SK-N-SH treated with all-trans-retinoic acid at 6 μM for 48 hours (cell line): ENCODE results near the gene PTX3.

ENCODE experiments used
- ATAC-seq: fragments of 200-7000 bp; cut with Tn5 transposase; 3 replicates; pipeline ENCODE4 v1.9.1; 2020; ENCODE audit warnings: mild to moderate bottlenecking, moderate library complexity
- ARNTL ChIP-seq: fragments of 450-650 bp; formaldehyde crosslinking; IDR thresholded peaks from 2 replicates; pipeline ENCODE4 v1.5.0; 2020; ENCODE audit warnings: low read depth, mild to moderate bottlenecking, moderate library complexity, borderline replicate concordance
- BACH2 ChIP-seq: fragments of 250-450 bp; sonication (Bioruptor Pico); IDR thresholded peaks from 2 replicates; pipeline ENCODE4 v1.9.0; 2021; ENCODE audit warnings: mild to moderate bottlenecking, borderline replicate concordance
- CSDC2 ChIP-seq: fragments of 250-450 bp; sonication (Bioruptor Pico); IDR thresholded peaks from 2 replicates; pipeline ENCODE4 v1.5.0; 2020; ENCODE audit warnings: mild to moderate bottlenecking, moderate library complexity
- ESRRG ChIP-seq: fragments of 250-450 bp; sonication (Bioruptor Pico); IDR thresholded peaks from 2 replicates; pipeline ENCODE4 v1.6.1; 2021; ENCODE audit warnings: mild to moderate bottlenecking
- ISL1 ChIP-seq: fragments of 250-450 bp; sonication (Bioruptor Pico); IDR thresholded peaks from 2 replicates; pipeline ENCODE4 v2.1.2; 2022; ENCODE audit warnings: mild to moderate bottlenecking, moderate library complexity
- OSR1 ChIP-seq: fragments of 250-450 bp; sonication (Bioruptor Pico); IDR thresholded peaks from 2 replicates; pipeline ENCODE4 v1.8.0; 2022; ENCODE audit warnings: moderate library complexity, mild to moderate bottlenecking, inconsistent platforms
- PPARA ChIP-seq: fragments of 250-450 bp; sonication (Bioruptor Pico); IDR thresholded peaks from 2 replicates; pipeline ENCODE4 v1.5.0; 2020; ENCODE audit warnings: mild to moderate bottlenecking, borderline replicate concordance
- RARB ChIP-seq: fragments of 250-450 bp; sonication (Bioruptor Pico); IDR thresholded peaks from 2 replicates; pipeline ENCODE4 v1.8.0; 2021; ENCODE audit warnings: mild to moderate bottlenecking, moderate library complexity
- SNAI2 ChIP-seq: fragments of 250-450 bp; sonication (Bioruptor Pico); IDR thresholded peaks from 2 replicates; pipeline ENCODE4 v1.5.0; 2020; ENCODE audit warnings: mild to moderate bottlenecking, moderate library complexity
- TCF4 ChIP-seq: fragments of 250-450 bp; sonication (Bioruptor Pico); IDR thresholded peaks from 2 replicates; pipeline ENCODE4 v1.8.0; 2021; ENCODE audit warnings: mild to moderate bottlenecking, moderate library complexity, borderline replicate concordance
- TOX ChIP-seq: fragments of 250-450 bp; sonication (Bioruptor Pico); IDR thresholded peaks from 2 replicates; pipeline ENCODE4 v1.8.0; 2021; ENCODE audit warnings: mild to moderate bottlenecking, moderate library complexity, borderline replicate concordance
- ZC3H10 ChIP-seq: fragments of 250-450 bp; sonication (Bioruptor Pico); IDR thresholded peaks from 2 replicates; pipeline ENCODE4 v1.5.1; 2021; ENCODE audit warnings: mild to moderate bottlenecking, moderate library complexity
- ZFP3 ChIP-seq: fragments of 250-450 bp; sonication (Bioruptor Pico); IDR thresholded peaks from 2 replicates; pipeline ENCODE4 v1.5.0; 2020; ENCODE audit warnings: mild to moderate bottlenecking, moderate library complexity
- ZFP30 ChIP-seq: fragments of 450-650 bp; formaldehyde crosslinking; IDR thresholded peaks from 2 replicates; pipeline ENCODE4 v1.5.0; 2022; ENCODE audit warnings: mild to moderate bottlenecking, moderate library complexity
- ZNF565 ChIP-seq: fragments of 450-650 bp; formaldehyde crosslinking; conservative IDR thresholded peaks from 2 replicates; pipeline ENCODE4 v1.5.0; 2020; ENCODE audit warnings: low read depth, mild to moderate bottlenecking, moderate library complexity
- ZNF70 ChIP-seq: fragments of 450-650 bp; formaldehyde crosslinking; IDR thresholded peaks from 2 replicates; pipeline ENCODE4 v1.5.0; 2020; ENCODE audit warnings: mild to moderate bottlenecking, moderate library complexity
- ZNF8 ChIP-seq: fragments of 450-650 bp; formaldehyde crosslinking; IDR thresholded peaks from 2 replicates; pipeline ENCODE4 v1.5.0; 2020; ENCODE audit warnings: mild to moderate bottlenecking, moderate library complexity
- TF ChIP-seq, protein P1 (sequence below): fragments of 250-450 bp; sonication (Bioruptor Pico); IDR thresholded peaks from 2 replicates; pipeline ENCODE4 v1.5.1; 2021; ENCODE audit warnings: mild to moderate bottlenecking, moderate library complexity
- TF ChIP-seq, protein P2 (sequence below): fragments of 250-450 bp; sonication (Bioruptor Pico); IDR thresholded peaks from 2 replicates; pipeline ENCODE4 v1.8.0; 2020; ENCODE audit warnings: mild to moderate bottlenecking, moderate library complexity, borderline replicate concordance
- TF ChIP-seq, protein P3 (sequence below): fragments of 250-450 bp; sonication (Bioruptor Pico); IDR thresholded peaks from 2 replicates; pipeline ENCODE4 v1.5.0; 2020; ENCODE audit warnings: mild to moderate bottlenecking, moderate library complexity
- TF ChIP-seq, protein P4 (sequence below): fragments of 250-450 bp; sonication (Bioruptor Pico); IDR thresholded peaks from 2 replicates; pipeline ENCODE4 v1.5.1; 2020; ENCODE audit warnings: low read depth, mild to moderate bottlenecking, moderate library complexity

The PTX3 gene

DNA sequence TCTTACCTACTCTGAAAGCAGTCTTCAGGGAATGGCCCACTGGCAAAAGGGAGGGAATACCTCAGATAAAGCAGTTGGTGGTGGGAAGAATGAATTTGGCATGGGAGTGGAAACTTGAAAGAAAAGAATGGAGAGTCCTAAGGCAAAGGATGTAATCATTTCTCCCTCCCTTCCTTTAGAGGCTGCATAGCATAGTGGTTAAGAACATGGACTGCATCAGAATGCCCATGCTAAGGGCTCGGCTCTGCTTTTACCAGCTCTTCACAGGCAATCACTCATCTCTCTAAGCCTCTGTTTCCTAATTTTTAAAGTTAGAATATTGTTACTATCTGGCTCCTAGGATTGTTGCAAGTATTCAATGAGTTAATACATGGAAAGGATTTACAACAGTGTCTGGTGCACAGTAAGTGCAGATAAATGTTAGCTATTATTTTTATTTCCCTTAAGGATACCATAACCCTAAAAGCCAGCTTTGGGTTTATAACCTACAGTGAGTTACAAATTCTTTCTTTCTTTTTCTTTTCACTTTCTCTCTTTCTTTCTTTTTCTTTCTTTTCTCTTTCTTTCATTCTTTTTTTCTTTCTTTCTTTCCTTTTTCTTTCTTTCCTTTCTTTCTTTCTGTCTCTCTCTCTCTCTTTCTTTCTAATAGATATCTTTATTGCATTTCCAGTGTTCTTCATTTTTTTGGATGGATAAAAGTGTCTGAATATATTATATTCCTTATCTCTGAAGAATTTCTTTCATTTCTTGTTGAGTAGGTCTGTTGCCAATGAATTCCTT, 43.0 kb downstream of the PTX3 start:
- TF ChIP-seq, protein P1, sequence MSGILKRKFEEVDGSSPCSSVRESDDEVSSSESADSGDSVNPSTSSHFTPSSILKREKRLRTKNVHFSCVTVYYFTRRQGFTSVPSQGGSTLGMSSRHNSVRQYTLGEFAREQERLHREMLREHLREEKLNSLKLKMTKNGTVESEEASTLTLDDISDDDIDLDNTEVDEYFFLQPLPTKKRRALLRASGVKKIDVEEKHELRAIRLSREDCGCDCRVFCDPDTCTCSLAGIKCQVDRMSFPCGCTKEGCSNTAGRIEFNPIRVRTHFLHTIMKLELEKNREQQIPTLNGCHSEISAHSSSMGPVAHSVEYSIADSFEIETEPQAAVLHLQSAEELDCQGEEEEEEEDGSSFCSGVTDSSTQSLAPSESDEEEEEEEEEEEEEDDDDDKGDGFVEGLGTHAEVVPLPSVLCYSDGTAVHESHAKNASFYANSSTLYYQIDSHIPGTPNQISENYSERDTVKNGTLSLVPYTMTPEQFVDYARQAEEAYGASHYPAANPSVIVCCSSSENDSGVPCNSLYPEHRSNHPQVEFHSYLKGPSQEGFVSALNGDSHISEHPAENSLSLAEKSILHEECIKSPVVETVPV: no peak
- TF ChIP-seq ZFP30 (no peak), OSR1 (no peak), CSDC2 (CRISPR knock-in tag) (no peak), ESRRG (CRISPR knock-in tag) (no peak), ZFP3 (CRISPR knock-in tag) (no peak), ZNF565 (CRISPR knock-in tag) (no peak), ZNF70 (no peak), RARB (CRISPR knock-in tag) (no peak), BACH2 (no peak), TOX (CRISPR knock-in tag) (no peak), TCF4 (CRISPR knock-in tag) (no peak), ZC3H10 (CRISPR knock-in tag) (no peak), ARNTL (CRISPR knock-in tag) (no peak), ZNF8 (no peak), ISL1 (CRISPR knock-in tag) (no peak)
- TF ChIP-seq, protein P2, sequence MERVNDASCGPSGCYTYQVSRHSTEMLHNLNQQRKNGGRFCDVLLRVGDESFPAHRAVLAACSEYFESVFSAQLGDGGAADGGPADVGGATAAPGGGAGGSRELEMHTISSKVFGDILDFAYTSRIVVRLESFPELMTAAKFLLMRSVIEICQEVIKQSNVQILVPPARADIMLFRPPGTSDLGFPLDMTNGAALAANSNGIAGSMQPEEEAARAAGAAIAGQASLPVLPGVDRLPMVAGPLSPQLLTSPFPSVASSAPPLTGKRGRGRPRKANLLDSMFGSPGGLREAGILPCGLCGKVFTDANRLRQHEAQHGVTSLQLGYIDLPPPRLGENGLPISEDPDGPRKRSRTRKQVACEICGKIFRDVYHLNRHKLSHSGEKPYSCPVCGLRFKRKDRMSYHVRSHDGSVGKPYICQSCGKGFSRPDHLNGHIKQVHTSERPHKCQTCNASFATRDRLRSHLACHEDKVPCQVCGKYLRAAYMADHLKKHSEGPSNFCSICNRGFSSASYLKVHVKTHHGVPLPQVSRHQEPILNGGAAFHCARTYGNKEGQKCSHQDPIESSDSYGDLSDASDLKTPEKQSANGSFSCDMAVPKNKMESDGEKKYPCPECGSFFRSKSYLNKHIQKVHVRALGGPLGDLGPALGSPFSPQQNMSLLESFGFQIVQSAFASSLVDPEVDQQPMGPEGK (CRISPR knock-in tag): no peak
- TF ChIP-seq, protein P3, sequence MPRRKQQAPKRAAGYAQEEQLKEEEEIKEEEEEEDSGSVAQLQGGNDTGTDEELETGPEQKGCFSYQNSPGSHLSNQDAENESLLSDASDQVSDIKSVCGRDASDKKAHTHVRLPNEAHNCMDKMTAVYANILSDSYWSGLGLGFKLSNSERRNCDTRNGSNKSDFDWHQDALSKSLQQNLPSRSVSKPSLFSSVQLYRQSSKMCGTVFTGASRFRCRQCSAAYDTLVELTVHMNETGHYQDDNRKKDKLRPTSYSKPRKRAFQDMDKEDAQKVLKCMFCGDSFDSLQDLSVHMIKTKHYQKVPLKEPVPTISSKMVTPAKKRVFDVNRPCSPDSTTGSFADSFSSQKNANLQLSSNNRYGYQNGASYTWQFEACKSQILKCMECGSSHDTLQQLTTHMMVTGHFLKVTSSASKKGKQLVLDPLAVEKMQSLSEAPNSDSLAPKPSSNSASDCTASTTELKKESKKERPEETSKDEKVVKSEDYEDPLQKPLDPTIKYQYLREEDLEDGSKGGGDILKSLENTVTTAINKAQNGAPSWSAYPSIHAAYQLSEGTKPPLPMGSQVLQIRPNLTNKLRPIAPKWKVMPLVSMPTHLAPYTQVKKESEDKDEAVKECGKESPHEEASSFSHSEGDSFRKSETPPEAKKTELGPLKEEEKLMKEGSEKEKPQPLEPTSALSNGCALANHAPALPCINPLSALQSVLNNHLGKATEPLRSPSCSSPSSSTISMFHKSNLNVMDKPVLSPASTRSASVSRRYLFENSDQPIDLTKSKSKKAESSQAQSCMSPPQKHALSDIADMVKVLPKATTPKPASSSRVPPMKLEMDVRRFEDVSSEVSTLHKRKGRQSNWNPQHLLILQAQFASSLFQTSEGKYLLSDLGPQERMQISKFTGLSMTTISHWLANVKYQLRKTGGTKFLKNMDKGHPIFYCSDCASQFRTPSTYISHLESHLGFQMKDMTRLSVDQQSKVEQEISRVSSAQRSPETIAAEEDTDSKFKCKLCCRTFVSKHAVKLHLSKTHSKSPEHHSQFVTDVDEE (CRISPR knock-in tag): no peak

DNA sequence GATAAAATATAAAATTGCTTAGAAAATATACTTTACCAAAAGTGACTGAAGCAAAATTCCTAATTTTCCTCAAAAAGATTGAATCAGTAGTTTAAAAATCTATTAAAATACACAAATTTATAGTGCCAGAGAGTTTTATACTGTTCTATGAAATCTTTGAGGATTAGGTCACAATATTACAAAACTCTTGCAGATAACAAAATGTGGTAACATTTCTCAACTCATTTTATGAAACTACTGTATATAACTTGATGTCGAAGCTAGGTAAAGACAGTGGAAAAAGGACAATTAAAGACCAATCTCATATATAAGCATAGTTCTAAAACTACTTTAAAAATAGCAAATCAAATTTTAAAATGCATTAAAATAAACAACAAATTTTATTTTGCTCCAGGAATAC, 50.7 kb downstream of the PTX3 start:
- ATAC-seq: no peak
- TF ChIP-seq PPARA (CRISPR knock-in tag) (no peak), TOX (CRISPR knock-in tag) (no peak), ZFP3 (CRISPR knock-in tag) (no peak), TCF4 (CRISPR knock-in tag) (no peak), BACH2 (no peak), ESRRG (CRISPR knock-in tag) (no peak), RARB (CRISPR knock-in tag) (no peak), OSR1 (no peak)
- TF ChIP-seq, protein P4, sequence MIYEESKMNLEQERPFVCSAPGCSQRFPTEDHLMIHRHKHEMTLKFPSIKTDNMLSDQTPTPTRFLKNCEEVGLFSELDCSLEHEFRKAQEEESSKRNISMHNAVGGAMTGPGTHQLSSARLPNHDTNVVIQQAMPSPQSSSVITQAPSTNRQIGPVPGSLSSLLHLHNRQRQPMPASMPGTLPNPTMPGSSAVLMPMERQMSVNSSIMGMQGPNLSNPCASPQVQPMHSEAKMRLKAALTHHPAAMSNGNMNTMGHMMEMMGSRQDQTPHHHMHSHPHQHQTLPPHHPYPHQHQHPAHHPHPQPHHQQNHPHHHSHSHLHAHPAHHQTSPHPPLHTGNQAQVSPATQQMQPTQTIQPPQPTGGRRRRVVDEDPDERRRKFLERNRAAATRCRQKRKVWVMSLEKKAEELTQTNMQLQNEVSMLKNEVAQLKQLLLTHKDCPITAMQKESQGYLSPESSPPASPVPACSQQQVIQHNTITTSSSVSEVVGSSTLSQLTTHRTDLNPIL (CRISPR knock-in tag): no peak

More for the DNA sequence above, 43.0 kb downstream of the PTX3 start:
- no peak for ATAC-seq

DNA sequence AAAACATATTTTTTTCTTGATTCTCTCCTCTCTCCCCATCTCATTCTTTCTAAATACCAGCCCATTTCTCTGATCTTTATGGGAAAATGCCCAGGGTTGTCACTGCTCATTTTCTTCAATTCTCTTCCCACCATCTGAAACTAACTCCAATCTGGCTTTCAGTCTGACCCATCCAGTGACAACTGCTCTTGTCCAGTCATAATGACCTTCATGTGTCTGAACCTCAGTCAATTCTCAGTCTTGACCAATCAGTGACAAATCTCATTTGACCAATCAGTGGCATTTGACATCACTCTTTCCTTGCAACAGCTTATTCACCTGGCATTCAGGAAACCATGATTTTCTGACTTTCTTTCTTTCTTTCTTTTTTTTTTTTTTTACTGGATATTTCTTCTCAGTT, 51.5 kb downstream of the PTX3 start:
- TF ChIP-seq ESRRG (CRISPR knock-in tag) (no peak), BACH2 (no peak), OSR1 (no peak), SNAI2 (CRISPR knock-in tag) (no peak), ZNF8 (no peak), ZNF70 (no peak)
- TF ChIP-seq, protein P2 (CRISPR knock-in tag): no peak
- ATAC-seq: no peak
